WTC11 (cell line): ENCODE data around the gene PTPRC. TPM values are rescaled to one million over a fixed set of nuclear protein-coding genes. Genes with fewer than 3 reads are reported as not detected.
A peak's percentile ranks its signal among the peaks of the same experiment; 100 is the strongest.

ENCODE experiments used
- ATAC-seq: fragments of 200-7000 bp; cut with Tn5 transposase; 2 replicates; pipeline ENCODE4 v1.10.0; 2021; ENCODE audit warnings: mild to moderate bottlenecking, moderate library complexity
- CTCF ChIA-PET: fragments of 300-600 bp; sonication (Branson Sonifier 250); formaldehyde crosslinking; loops from one replicate; lab custom pipeline; 2021; ENCODE audit warnings: antibody characterized with exemption; lab: Charles Lee
- POLR2A ChIA-PET: fragments of 350-600 bp; sonication (Branson Sonifier 250); formaldehyde crosslinking; loops from one replicate; lab custom pipeline; 2021; ENCODE audit warnings: antibody characterized with exemption; lab: Charles Lee
- DNase-seq: peaks from one replicate; pipeline ENCODE4 v3.0.0; 2021; ENCODE audit warnings: low spot score
- H3K27ac Mint-ChIP-seq: 2 replicates; pipeline ENCODE4 v1.8.0; 2021; ENCODE audit warnings: mixed read lengths
- H3K27me3 Mint-ChIP-seq: 2 replicates; pipeline ENCODE4 v1.8.0; 2021; ENCODE audit warnings: low read depth, mild to moderate bottlenecking, moderate library complexity, mixed read lengths
- H3K36me3 Mint-ChIP-seq: 2 replicates; pipeline ENCODE4 v1.8.0; 2021; ENCODE audit warnings: mixed read lengths
- H3K4me1 Mint-ChIP-seq: 2 replicates; pipeline ENCODE4 v1.8.0; 2022; ENCODE audit warnings: mixed read lengths
- H3K4me3 Mint-ChIP-seq: 2 replicates; pipeline ENCODE4 v1.8.0; 2021; ENCODE audit warnings: mild to moderate bottlenecking, moderate library complexity, mixed read lengths
- H3K9me3 Mint-ChIP-seq: 2 replicates; pipeline ENCODE4 v1.8.0; 2021; ENCODE audit warnings: mixed read lengths
- CTCF ChIP-seq: fragments of 200-600 bp; IDR thresholded peaks from 2 replicates; pipeline ENCODE4 v1.8.0; 2022; ENCODE audit warnings: antibody characterized with exemption
- E2F5 ChIP-seq: sonication (generic); formaldehyde crosslinking; IDR thresholded peaks from 2 replicates; pipeline ENCODE4 v1.8.1; 2022; ENCODE audit warnings: mild to moderate bottlenecking, moderate library complexity, missing genetic modification reagents
- FOXP1 ChIP-seq: sonication (generic); formaldehyde crosslinking; IDR thresholded peaks from 2 replicates; pipeline ENCODE4 v1.8.0; 2022; ENCODE audit warnings: missing genetic modification reagents, mild to moderate bottlenecking, moderate library complexity, borderline replicate concordance
- IRF2 ChIP-seq: sonication (generic); formaldehyde crosslinking; IDR thresholded peaks from 2 replicates; pipeline ENCODE4 v1.8.0; 2022; ENCODE audit warnings: low read depth, missing genetic modification reagents, borderline replicate concordance
- KAT7 ChIP-seq: sonication (generic); formaldehyde crosslinking; IDR thresholded peaks from 2 replicates; pipeline ENCODE4 v1.8.1; 2023; ENCODE audit warnings: missing genetic modification reagents, mild to moderate bottlenecking, borderline replicate concordance
- MYBL2 ChIP-seq: sonication (generic); formaldehyde crosslinking; IDR thresholded peaks from 2 replicates; pipeline ENCODE4 v1.8.1; 2023; ENCODE audit warnings: mild to moderate bottlenecking, moderate library complexity, missing genetic modification reagents
- RELA ChIP-seq: sonication (generic); formaldehyde crosslinking; IDR thresholded peaks from 2 replicates; pipeline ENCODE4 v1.8.1; 2022; ENCODE audit warnings: missing genetic modification reagents, mild to moderate bottlenecking, borderline replicate concordance
- SOX15 ChIP-seq: fragments of 250-450 bp; sonication (Bioruptor Pico); IDR thresholded peaks from 2 replicates; pipeline ENCODE4 v1.9.0; 2021; ENCODE audit warnings: mild to moderate bottlenecking
- STAT6 ChIP-seq: sonication (generic); formaldehyde crosslinking; conservative IDR thresholded peaks from 2 replicates; pipeline ENCODE4 v1.8.1; 2023; ENCODE audit warnings: mild to moderate bottlenecking, low read depth, missing genetic modification reagents, moderate library complexity
- TCF7 ChIP-seq: sonication (generic); formaldehyde crosslinking; IDR thresholded peaks from 2 replicates; pipeline ENCODE4 v1.8.0; 2022; ENCODE audit warnings: mild to moderate bottlenecking, low read depth, missing genetic modification reagents, moderate library complexity
- TEAD4 ChIP-seq: sonication (generic); formaldehyde crosslinking; IDR thresholded peaks from 2 replicates; pipeline ENCODE4 v1.8.0; 2022; ENCODE audit warnings: mild to moderate bottlenecking, missing genetic modification reagents
- USF1 ChIP-seq: sonication (generic); formaldehyde crosslinking; IDR thresholded peaks from 2 replicates; pipeline ENCODE4 v1.8.0; 2022; ENCODE audit warnings: mild to moderate bottlenecking, missing genetic modification reagents
- ZNF416 ChIP-seq: fragments of 250-450 bp; sonication (Bioruptor Pico); IDR thresholded peaks from 2 replicates; pipeline ENCODE4 v1.9.0; 2021; ENCODE audit warnings: mild to moderate bottlenecking, inconsistent platforms
- ZNF532 ChIP-seq: fragments of 250-450 bp; sonication (Bioruptor Pico); IDR thresholded peaks from 2 replicates; pipeline ENCODE4 v1.9.0; 2021; ENCODE audit warnings: mild to moderate bottlenecking, borderline replicate concordance
- ZNF671 ChIP-seq: fragments of 250-450 bp; sonication (Bioruptor Pico); IDR thresholded peaks from 2 replicates; pipeline ENCODE4 v1.8.0; 2021; ENCODE audit warnings: mild to moderate bottlenecking
- total RNA-seq: library from RNA; stranded (reverse); gene quantifications from 3 replicates; pipeline ENCODE4 v1.2.3, GENCODE V29; 2021

PTPRC gene
- total RNA-seq, 1 experiment from 2014 or later = 1.4 TPM

GRCh38 chr1:198667807-198668206 is 29.0 kb downstream of the PTPRC start (continued):
- TF ChIP-seq TCF7 = no peak
- TF ChIP-seq CTCF = no peak
- TF ChIP-seq E2F5 (CRISPR knock-in tag) = no peak

GRCh38 chr1:198669023-198669698 is 30.3 kb downstream of the PTPRC start:
- no peak overlapping the region for H3K27ac Mint-ChIP-seq
- ATAC-seq = peak; percentile 47; the same call in 1 of the 2 replicates
- no peaks in the 10 kb centered on the region for H3K36me3 Mint-ChIP-seq
- CTCF ChIA-PET = no interaction called here
- no peaks in the 10 kb centered on the region for H3K27me3 Mint-ChIP-seq
- no peaks in the 10 kb centered on the region for H3K9me3 Mint-ChIP-seq
- POLR2A ChIA-PET = no interaction called here
- peaks cover 9% of the 10 kb centered on the region for H3K4me1 Mint-ChIP-seq
- no peak for DNase-seq
- TF ChIP-seq ZNF671 (CRISPR knock-in tag) (no peak), STAT6 (no peak), IRF2 (CRISPR knock-in tag) (no peak), ZNF532 (CRISPR knock-in tag) (no peak), MYBL2 (CRISPR knock-in tag) (no peak), RELA (no peak), FOXP1 (no peak), SOX15 (CRISPR knock-in tag) (no peak), USF1 (CRISPR knock-in tag) (no peak), TEAD4 (CRISPR knock-in tag) (no peak), ZNF416 (CRISPR knock-in tag) (no peak), KAT7 (CRISPR knock-in tag) (no peak)
- TF ChIP-seq, all 79 proteins: peak for 0
- H3K4me3 Mint-ChIP-seq = no peak overlapping the region
